Adipocyte (in vitro differentiated cells): ENCODE data around the gene TPCN2.

Experiments
- DNase-seq: peaks from one replicate; pipeline ENCODE4 v3.0.0-alpha.2; 2015; ENCODE audit warnings: low read depth
- H3K27me3 ChIP-seq: replicated peaks from 2 replicates; pipeline ENCODE4 v1.7.0; 2013; ENCODE audit warnings: mild to moderate bottlenecking, low read length, moderate library complexity; ENCODE audit not compliant: control insufficient read depth, insufficient read depth
- H3K36me3 ChIP-seq: 2 replicates; pipeline ENCODE4 v1.7.0; 2013; ENCODE audit warnings: low read length, mild to moderate bottlenecking, moderate library complexity; ENCODE audit not compliant: control insufficient read depth, insufficient read depth, severe bottlenecking
- H3K4me1 ChIP-seq: 2 replicates; pipeline ENCODE4 v1.7.0; 2013; ENCODE audit warnings: mild to moderate bottlenecking, low read length, moderate library complexity; ENCODE audit not compliant: control insufficient read depth, insufficient read depth
- H3K4me3 ChIP-seq: 2 replicates; pipeline ENCODE4 v1.7.0; 2013; ENCODE audit warnings: mild to moderate bottlenecking, low read length, moderate library complexity
- H3K9ac ChIP-seq: 2 replicates; pipeline ENCODE4 v1.7.0; 2013; ENCODE audit warnings: mild to moderate bottlenecking, low read length, moderate library complexity
- H3K9me3 ChIP-seq: 2 replicates; pipeline ENCODE4 v1.7.0; 2013; ENCODE audit warnings: mild to moderate bottlenecking, low read length, moderate library complexity; ENCODE audit not compliant: control insufficient read depth

TPCN2 gene

GRCh38 chr11:69163842-69164241, 115.1 kb downstream of the TPCN2 start:
- peaks cover 9% of the 10 kb centered on the region for H3K4me1 ChIP-seq
- no peak for DNase-seq
- peaks cover 16% of the 10 kb centered on the region for H3K9me3 ChIP-seq
- H3K27me3 ChIP-seq: no peaks in the 10 kb centered on the region
- H3K9ac ChIP-seq: no peak overlapping the region
- H3K36me3 ChIP-seq: no peaks in the 10 kb centered on the region
- H3K4me3 ChIP-seq: no peak overlapping the region

- no peak overlapping the region for H3K9ac ChIP-seq
- no peak overlapping the region for H3K4me3 ChIP-seq
- peaks cover 20% of the 10 kb centered on the region for H3K9me3 ChIP-seq
- no peaks in the 10 kb centered on the region for H3K36me3 ChIP-seq
- DNase-seq: no peak
- H3K27me3 ChIP-seq: no peaks in the 10 kb centered on the region
- peaks cover 9% of the 10 kb centered on the region for H3K4me1 ChIP-seq
Measured at GRCh38 chr11:69164824-69165223, 116.1 kb downstream of the TPCN2 start.

GRCh38 chr11:69165775-69166174, 117.0 kb downstream of the TPCN2 start:
- H3K36me3 ChIP-seq: no peaks in the 10 kb centered on the region
- DNase-seq: no peak
- H3K9me3 ChIP-seq: peaks cover 20% of the 10 kb centered on the region
- H3K9ac ChIP-seq: no peak overlapping the region
- H3K27me3 ChIP-seq: no peaks in the 10 kb centered on the region
- peaks cover 9% of the 10 kb centered on the region for H3K4me1 ChIP-seq
- H3K4me3 ChIP-seq: no peak overlapping the region

- H3K27me3 ChIP-seq: peaks cover under 1% of the 10 kb centered on the region
- no peak overlapping the region for H3K4me3 ChIP-seq
- DNase-seq: peak; percentile 89
- no peak overlapping the region for H3K9ac ChIP-seq
- peaks cover 9% of the 10 kb centered on the region for H3K4me1 ChIP-seq
- H3K36me3 ChIP-seq: no peaks in the 10 kb centered on the region
- peaks cover 20% of the 10 kb centered on the region for H3K9me3 ChIP-seq
Measured at GRCh38 chr11:69166218-69167115, 117.7 kb downstream of the TPCN2 start.

- Histone ChIP-seq H3K9ac (no peak overlapping the region), H3K9me3 (peaks cover 20% of the 10 kb centered on the region), H3K36me3 (no peaks in the 10 kb centered on the region), H3K4me1 (peaks cover 9% of the 10 kb centered on the region), H3K27me3 (peaks cover 5% of the 10 kb centered on the region), H3K4me3 (no peak overlapping the region)
- no peak for DNase-seq
Measured at GRCh38 chr11:69167130-69167915, 118.6 kb downstream of the TPCN2 start.

GRCh38 chr11:69167916-69168691, 119.4 kb downstream of the TPCN2 start:
- peak; percentile 67 for DNase-seq
- Histone ChIP-seq H3K4me3 (no peak overlapping the region), H3K36me3 (no peaks in the 10 kb centered on the region), H3K9ac (no peak overlapping the region), H3K27me3 (peaks cover 5% of the 10 kb centered on the region), H3K9me3 (peaks cover 16% of the 10 kb centered on the region), H3K4me1 (peaks cover 9% of the 10 kb centered on the region)

GRCh38 chr11:69169479-69169878, 120.7 kb downstream of the TPCN2 start:
- Histone ChIP-seq H3K4me1 (peaks cover 9% of the 10 kb centered on the region), H3K36me3 (no peaks in the 10 kb centered on the region), H3K9ac (no peak overlapping the region), H3K9me3 (peaks cover 8% of the 10 kb centered on the region), H3K27me3 (peaks cover 9% of the 10 kb centered on the region), H3K4me3 (no peak overlapping the region)
- no peak for DNase-seq

GRCh38 chr11:69170704-69171103, 122.0 kb downstream of the TPCN2 start:
- peaks cover 9% of the 10 kb centered on the region for H3K4me1 ChIP-seq
- no peak overlapping the region for H3K4me3 ChIP-seq
- no peaks in the 10 kb centered on the region for H3K36me3 ChIP-seq
- H3K27me3 ChIP-seq: peaks cover 19% of the 10 kb centered on the region
- H3K9ac ChIP-seq: no peak overlapping the region
- DNase-seq: no peak
- H3K9me3 ChIP-seq: peaks cover 19% of the 10 kb centered on the region

GRCh38 chr11:69171476-69172240, 122.9 kb downstream of the TPCN2 start:
- no peak for DNase-seq
- peaks cover 2% of the 10 kb centered on the region for H3K4me1 ChIP-seq
- no peak overlapping the region for H3K9ac ChIP-seq
- peaks cover 20% of the 10 kb centered on the region for H3K9me3 ChIP-seq
- H3K4me3 ChIP-seq: no peak overlapping the region
- no peaks in the 10 kb centered on the region for H3K36me3 ChIP-seq
- peaks cover 19% of the 10 kb centered on the region for H3K27me3 ChIP-seq

GRCh38 chr11:69172674-69173073, 123.9 kb downstream of the TPCN2 start:
- no peak for DNase-seq
- Histone ChIP-seq H3K9me3 (peaks cover 20% of the 10 kb centered on the region), H3K4me1 (no peaks in the 10 kb centered on the region), H3K27me3 (peaks cover 20% of the 10 kb centered on the region), H3K36me3 (no peaks in the 10 kb centered on the region), H3K9ac (no peak overlapping the region), H3K4me3 (no peak overlapping the region)
